Peyer's patch (tissue), 4 donors: Measurements from ENCODE around the gene ESYT2.

ENCODE experiments used
- CTCF ChIP-seq, 6 experiments: fragments of 450-650 bp in 4 of 6; fragments of 200-600 bp in 2 of 6; sonication (generic) in 1 of 6; IDR thresholded peaks; one replicate each; pipeline ENCODE4 v1.5.1; 2017 to 2019; ENCODE audit warnings: antibody characterized with exemption in 6 of 6, mild to moderate bottlenecking in 3 of 6, moderate library complexity in 1 of 6
- POLR2A ChIP-seq, 2 donors: fragments of 450-650 bp; IDR thresholded peaks; one replicate each; pipeline ENCODE4 v1.5.1; 2017; ENCODE audit warnings: antibody characterized with exemption in 2 of 2, mild to moderate bottlenecking in 2 of 2, moderate library complexity in 2 of 2

DNA sequence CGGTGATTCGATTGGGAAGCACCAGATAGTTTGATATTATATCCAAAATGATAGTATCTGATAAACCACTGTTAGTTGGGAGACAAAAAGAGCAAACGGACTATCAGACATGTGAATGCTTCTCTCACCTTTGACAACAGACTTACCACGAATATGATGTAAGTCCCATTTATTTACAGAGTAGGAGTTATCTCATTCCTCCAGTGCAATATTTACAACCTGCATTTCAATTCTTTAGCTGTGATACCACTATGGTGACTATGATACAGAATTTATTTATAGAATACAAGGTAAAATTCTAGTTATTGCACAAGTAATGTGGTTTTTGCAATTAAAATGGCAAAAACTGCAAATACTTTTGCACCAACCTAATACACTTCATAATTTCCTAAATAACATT, 61.6 kb downstream of the ESYT2 start:
- TF ChIP-seq CTCF (IDR thresholded peaks at IDR 0.05) (no peak), POLR2A (IDR thresholded peaks at IDR 0.05) (no peak)
